GM12873 (cell line): ENCODE results near the gene GAS1.

ENCODE experiments used
- CTCF ChIP-seq: IDR thresholded peaks from 2 replicates; pipeline ENCODE4 v1.5.1; 2012; ENCODE audit warnings: low read depth, mild to moderate bottlenecking, moderate library complexity, low read length, control low read depth; ENCODE audit not compliant: insufficient read depth; ENCODE audit errors: missing control alignments

Gene GAS1

GRCh38 chr9:86947146-86948073 lies at the start of gene GAS1:
Gene GAS1 (minus strand): TSS chr9:86947506. CDS start chr9:86946779, 727 bp downstream.
- no peak for TF ChIP-seq CTCF

- no peak for TF ChIP-seq CTCF
Observed at GRCh38 chr9:86994231-86994630, 46.9 kb upstream of the GAS1 start.

DNA sequence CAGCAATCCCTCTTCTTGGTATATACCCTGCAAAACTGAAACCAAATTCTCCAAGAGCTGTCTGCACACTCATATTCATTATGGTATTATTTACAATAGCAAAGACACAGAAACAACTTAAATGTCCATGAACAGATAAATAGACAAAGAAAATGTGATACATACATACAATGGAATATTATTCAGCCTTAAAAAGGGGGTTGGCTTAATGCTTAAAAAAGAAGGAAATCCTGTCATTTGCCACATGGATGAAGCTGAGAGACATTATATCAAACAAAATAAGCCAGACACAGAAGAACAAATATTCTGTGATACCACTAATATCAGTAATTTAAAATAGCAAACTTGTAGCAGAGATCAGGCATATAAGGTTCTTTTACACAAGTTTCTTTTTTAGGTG lies 46.5 kb upstream of the GAS1 start:
- no peak for TF ChIP-seq CTCF

DNA sequence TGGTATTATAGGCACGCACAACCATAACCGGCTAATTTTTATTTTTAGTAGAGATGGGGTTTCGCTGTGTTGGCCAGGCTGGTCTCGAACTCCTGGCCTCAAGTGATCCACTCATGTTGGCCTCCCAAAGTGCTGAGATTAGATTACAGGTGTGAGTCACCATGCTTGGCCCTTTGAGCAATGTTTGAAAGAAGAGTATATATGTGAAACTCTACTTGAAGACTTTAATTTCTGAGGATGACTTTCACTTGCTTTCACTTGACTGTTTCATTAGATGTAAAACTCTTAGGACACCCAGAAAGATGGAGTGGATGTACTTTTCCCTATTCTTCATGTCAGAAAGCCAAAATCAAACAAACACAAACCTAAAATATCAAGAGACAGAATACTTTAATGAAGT lies 43.8 kb upstream of the GAS1 start:
- no peak for TF ChIP-seq CTCF

GRCh38 chr9:86990290-86990689 lies 43.0 kb upstream of the GAS1 start:
- no peak for TF ChIP-seq CTCF

GRCh38 chr9:86987900-86988299 lies 40.6 kb upstream of the GAS1 start:
- no peak for TF ChIP-seq CTCF

GRCh38 chr9:86985132-86985647 lies 37.9 kb upstream of the GAS1 start:
- no peak for TF ChIP-seq CTCF
